Measurements from ENCODE around the gene ELL3.

- TF ChIP-seq CTCF (IDR thresholded peaks at IDR 0.05; ENCODE audit: low read depth, low read length) (no peak), MYC (IDR thresholded peaks at IDR 0.05; ENCODE audit: low read depth, low read length) (no peak), POLR2A (IDR thresholded peaks at IDR 0.05; ENCODE audit: extremely low read depth, insufficient read length) (no peak), MAX (IDR thresholded peaks at IDR 0.05; ENCODE audit: low read depth, low read length) (no peak)
Observed at GRCh38 chr15:43779016-43779415, 2.2 kb upstream of the ELL3 start.

Data from NB4 (cell line).